ENCODE results near the gene ARIH2. TPM values are rescaled to one million over a fixed set of nuclear protein-coding genes. Genes with fewer than 3 reads are reported as not detected.
"Not testable (repeated sequence)": the region's sequence is repeated elsewhere in the genome, so short reads cannot be mapped to it uniquely, and the experiment has no call there.

ARIH2 gene
- total and polyA plus RNA-seq, 3 experiments from 2014 or later = 117 to 126 (median 123) TPM

DNA sequence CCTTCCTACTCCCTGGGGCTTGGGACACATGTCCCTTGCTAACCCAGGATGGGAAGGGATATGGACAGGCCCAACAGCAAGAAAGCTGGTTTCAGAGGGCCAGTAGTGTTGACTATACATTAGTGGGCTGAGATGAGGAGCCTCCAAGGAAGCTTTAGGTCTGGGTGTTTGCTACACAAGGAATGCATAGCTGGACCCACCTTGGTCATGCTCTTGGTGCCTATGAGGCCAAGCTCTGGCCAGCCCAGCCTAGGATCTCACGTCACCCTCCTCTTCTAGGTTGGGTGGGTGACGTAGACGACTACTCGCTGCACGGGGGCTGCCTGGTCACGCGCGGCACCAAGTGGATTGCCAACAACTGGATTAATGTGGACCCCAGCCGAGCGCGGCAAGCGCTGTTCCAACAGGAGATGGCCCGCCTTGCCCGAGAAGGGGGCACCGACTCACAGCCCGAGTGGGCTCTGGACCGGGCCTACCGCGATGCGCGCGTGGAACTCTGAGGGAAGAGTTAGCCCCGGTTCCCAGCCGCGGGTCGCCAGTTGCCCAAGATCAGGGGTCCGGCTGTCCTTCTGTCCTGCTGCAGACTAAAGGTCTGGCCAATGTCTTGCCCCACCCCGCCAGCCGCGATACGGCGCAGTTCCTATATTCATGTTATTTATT lies 87.9 kb downstream of the ARIH2 start:
- peak in 2 of 5 donors; percentile 12 to 16 for DNase-seq
- Mint-ChIP-seq H3K9me3 (no peaks in the 10 kb centered on the region), H3K4me1 (peaks cover 22 to 32% (median 31%) of the 10 kb centered on the region in 3 donors), H3K36me3 (peaks cover 0 to 22% (median 1%) of the 10 kb centered on the region in 3 donors), H3K27me3 (peaks cover 0 to 3% of the 10 kb centered on the region in 2 donors), H3K4me3 (peak overlapping the region; percentile 89 to 100 (median 98)), H3K27ac (peak overlapping the region; percentile 89 to 100 (median 99))
- H3K27me3 ChIP-seq (ENCODE audit: insufficient read depth, low read length, poor library complexity, severe bottlenecking) = no peaks in the 10 kb centered on the region
- no peaks in the 10 kb centered on the region for H3K36me3 ChIP-seq (ENCODE audit: insufficient read depth, low read length)
- peak overlapping the region; percentile 88 for H3K27ac ChIP-seq (ENCODE audit: low read depth, low read length)
- H3K4me3 ChIP-seq (ENCODE audit: low read length) = peak overlapping the region; percentile 98
- POLR2A ChIA-PET = interaction anchor here (0.5 to 4.7 kb wide), 14 partner anchors 9 to 337 kb away, joined by 3 to 79 read pairs (median 9); partner anchors contain the start of genes ARIH2, CCDC71, DALRD3 and IMPDH2
- H3K4me1 ChIP-seq (ENCODE audit: insufficient read depth, low read length) = peaks cover 14% of the 10 kb centered on the region
- CTCF ChIA-PET = interaction anchor here (0.8 to 10.1 kb wide), 14 partner anchors 8 to 151 kb away, joined by 3 to 121 read pairs (median 6); partner anchors contain the start of genes DALRD3, IMPDH2, NDUFAF3 and P4HTM
- H3K9me3 ChIP-seq (ENCODE audit: low read length) = no peaks in the 10 kb centered on the region

- H3K4me1 Mint-ChIP-seq = peaks cover 22 to 38% (median 37%) of the 10 kb centered on the region in 3 donors
- H3K27me3 ChIP-seq (ENCODE audit: insufficient read depth, low read length, poor library complexity, severe bottlenecking) = no peaks in the 10 kb centered on the region
- peak; percentile 96 to 98 (median 97) for DNase-seq
- peaks cover 0 to 3% of the 10 kb centered on the region in 2 donors for H3K27me3 Mint-ChIP-seq
- no peaks in the 10 kb centered on the region for H3K9me3 ChIP-seq (ENCODE audit: low read length)
- H3K36me3 Mint-ChIP-seq = peaks cover 0 to 28% (median under 1%) of the 10 kb centered on the region in 3 donors
- H3K4me3 ChIP-seq (ENCODE audit: low read length) = peak within 1 kb of the TSS; percentile 98
- no peaks in the 10 kb centered on the region for H3K9me3 Mint-ChIP-seq
- peaks cover 14% of the 10 kb centered on the region for H3K4me1 ChIP-seq (ENCODE audit: insufficient read depth, low read length)
- H3K36me3 ChIP-seq (ENCODE audit: insufficient read depth, low read length) = no peaks in the 10 kb centered on the region
- H3K4me3 Mint-ChIP-seq = peak within 1 kb of the TSS; percentile 89 to 100 (median 98)
- CTCF ChIA-PET = interaction anchor here (0.7 to 10.1 kb wide), 15 partner anchors 9 to 163 kb away, joined by 3 to 121 read pairs (median 5); partner anchors contain the start of genes DALRD3, IMPDH2, NDUFAF3 and P4HTM
- POLR2A ChIA-PET = interaction anchor here (0.7 to 4.7 kb wide), 13 partner anchors 10 to 333 kb away, joined by 4 to 79 read pairs (median 11); partner anchors contain the start of genes ARIH2, CCDC71, DALRD3 and IMPDH2
- H3K27ac ChIP-seq (ENCODE audit: low read depth, low read length) = peak within 1 kb of the TSS; percentile 88
- H3K27ac Mint-ChIP-seq = peak within 1 kb of the TSS; percentile 89 to 100 (median 99)
Observed at GRCh38 chr3:49007068-49007770, 88.6 kb downstream of the ARIH2 start, which contains the start of gene WDR6. Gene WDR6, plus strand, starts transcription at chr3:49007391. Its CDS starts 41 bp downstream, at chr3:49007432.

- no peaks in the 10 kb centered on the region for H3K36me3 ChIP-seq (ENCODE audit: insufficient read depth, low read length)
- peaks cover 14% of the 10 kb centered on the region for H3K4me1 ChIP-seq (ENCODE audit: insufficient read depth, low read length)
- ChIA-PET CTCF (interaction anchor here (0.7 to 10.1 kb wide), 11 partner anchors 9 to 162 kb away, joined by 3 to 121 read pairs (median 4); partner anchors contain the start of genes DALRD3, IMPDH2, NDUFAF3 and P4HTM), POLR2A (interaction anchor here (0.6 to 4.7 kb wide), 14 partner anchors 10 to 332 kb away, joined by 3 to 79 read pairs (median 10); partner anchors contain the start of genes CCDC71, DALRD3, IMPDH2 and NDUFAF3)
- H3K4me3 ChIP-seq (ENCODE audit: low read length) = peak overlapping the region; percentile 98
- H3K9me3 ChIP-seq (ENCODE audit: low read length) = no peaks in the 10 kb centered on the region
- peak overlapping the region; percentile 88 for H3K27ac ChIP-seq (ENCODE audit: low read depth, low read length)
- Mint-ChIP-seq H3K27me3 (peaks cover 0 to 3% of the 10 kb centered on the region in 2 donors), H3K27ac (peak overlapping the region; percentile 89 to 100 (median 99)), H3K4me3 (peak overlapping the region; percentile 89 to 100 (median 98)), H3K36me3 (peaks cover 0 to 35% (median 0%) of the 10 kb centered on the region in 3 donors), H3K4me1 (peaks cover 22 to 42% (median 41%) of the 10 kb centered on the region in 3 donors), H3K9me3 (no peaks in the 10 kb centered on the region)
- H3K27me3 ChIP-seq (ENCODE audit: insufficient read depth, low read length, poor library complexity, severe bottlenecking) = no peaks in the 10 kb centered on the region
- peak; percentile 80 to 90 (median 82) for DNase-seq
Observed at GRCh38 chr3:49007771-49008528, 89.3 kb downstream of the ARIH2 start.

DNA sequence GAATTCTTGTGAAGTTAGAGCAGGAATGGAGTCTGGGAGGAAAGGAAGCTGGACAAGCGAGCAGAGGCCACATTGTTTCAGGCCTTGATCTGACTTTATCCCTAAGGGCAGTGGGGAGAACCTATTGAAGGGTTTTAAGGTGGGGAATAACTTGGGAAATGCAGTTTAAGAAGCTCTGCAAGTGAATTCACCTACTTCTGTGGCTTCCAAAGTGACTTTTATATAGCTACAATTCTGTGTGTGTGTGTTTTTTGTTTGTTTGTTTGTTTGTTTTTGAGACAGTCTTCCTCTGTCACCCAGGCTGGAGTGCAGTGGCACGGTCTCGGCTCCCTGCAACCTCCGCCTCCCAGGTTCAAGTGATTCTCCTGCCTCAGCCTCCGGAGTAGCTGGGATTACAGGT lies 90.0 kb downstream of the ARIH2 start:
- peaks cover 0 to 42% (median 0%) of the 10 kb centered on the region in 3 donors for H3K36me3 Mint-ChIP-seq
- peaks cover 14% of the 10 kb centered on the region for H3K4me1 ChIP-seq (ENCODE audit: insufficient read depth, low read length)
- peaks cover 22 to 42% (median 41%) of the 10 kb centered on the region in 3 donors for H3K4me1 Mint-ChIP-seq
- DNase-seq; H3K9me3 ChIP-seq (ENCODE audit: low read length); H3K36me3 ChIP-seq (ENCODE audit: insufficient read depth, low read length); H3K27me3 ChIP-seq (ENCODE audit: insufficient read depth, low read length, poor library complexity, severe bottlenecking); H3K27me3 Mint-ChIP-seq; H3K9me3 Mint-ChIP-seq: not testable (repeated sequence)
- POLR2A ChIA-PET = interaction anchor here (0.6 to 3.5 kb wide), 8 partner anchors 9 to 112 kb away, joined by 3 to 48 read pairs (median 5); partner anchors contain the start of genes DALRD3, IMPDH2, NDUFAF3 and P4HTM
- H3K4me3 ChIP-seq (ENCODE audit: low read length) = peak overlapping the region; percentile 98
- peak overlapping the region; percentile 70 to 100 (median 97) for H3K27ac Mint-ChIP-seq
- peak overlapping the region; percentile 45 for H3K27ac ChIP-seq (ENCODE audit: low read depth, low read length)
- peak overlapping the region; percentile 89 to 100 (median 98) for H3K4me3 Mint-ChIP-seq
- CTCF ChIA-PET = interaction anchor here (1.1 to 10.1 kb wide), 4 partner anchors 8 to 20 kb away, joined by 3 to 121 read pairs (median 56); partner anchors contain the start of genes DALRD3, NDUFAF3 and P4HTM

GRCh38 chr3:49009396-49009795 lies 90.8 kb downstream of the ARIH2 start:
- CTCF ChIA-PET = interaction anchor here (1.1 to 10.1 kb wide), 4 partner anchors 9 to 331 kb away, joined by 3 to 121 read pairs (median 56); partner anchors contain the start of genes DALRD3, NDUFAF3, P4HTM and USP4
- Histone ChIP-seq H3K9me3 (ENCODE audit: low read length) (no peaks in the 10 kb centered on the region), H3K27me3 (ENCODE audit: insufficient read depth, low read length, poor library complexity, severe bottlenecking) (no peaks in the 10 kb centered on the region), H3K36me3 (ENCODE audit: insufficient read depth, low read length) (peaks cover 2% of the 10 kb centered on the region), H3K27ac (ENCODE audit: low read depth, low read length) (no peak overlapping the region), H3K4me3 (ENCODE audit: low read length) (no peak overlapping the region), H3K4me1 (ENCODE audit: insufficient read depth, low read length) (peaks cover 14% of the 10 kb centered on the region)
- Mint-ChIP-seq H3K27ac (peak overlapping the region in 2 of 8 donors; percentile 14 to 68), H3K27me3 (peaks cover 0 to 3% of the 10 kb centered on the region in 2 donors), H3K4me1 (peaks cover 24 to 46% (median 41%) of the 10 kb centered on the region in 3 donors), H3K4me3 (peak overlapping the region in 5 of 7 donors; percentile 51 to 89 (median 62)), H3K36me3 (peaks cover 0 to 49% (median 0%) of the 10 kb centered on the region in 3 donors), H3K9me3 (no peaks in the 10 kb centered on the region)
- POLR2A ChIA-PET = interaction anchor here (0.7 to 3.5 kb wide), 4 partner anchors 8 to 85 kb away, joined by 3 to 48 read pairs (median 4); partner anchors contain the start of genes DALRD3 and P4HTM
- no peak for DNase-seq

- H3K36me3 ChIP-seq (ENCODE audit: insufficient read depth, low read length) = peaks cover 12% of the 10 kb centered on the region
- H3K9me3 ChIP-seq (ENCODE audit: low read length) = no peaks in the 10 kb centered on the region
- peak overlapping the region in 1 of 7 donors; percentile 58 for H3K4me3 Mint-ChIP-seq
- H3K36me3 Mint-ChIP-seq = peaks cover 0 to 66% (median 5%) of the 10 kb centered on the region in 3 donors
- DNase-seq = no peak
- H3K27me3 ChIP-seq (ENCODE audit: insufficient read depth, low read length, poor library complexity, severe bottlenecking) = no peaks in the 10 kb centered on the region
- CTCF ChIA-PET = interaction anchor here (5.6 to 10.1 kb wide), 2 partner anchors 11 to 24 kb away, joined by 65 to 121 read pairs; partner anchors contain the start of genes NDUFAF3 and P4HTM
- peak overlapping the region in 4 of 8 donors; percentile 29 to 90 (median 52) for H3K27ac Mint-ChIP-seq
- H3K4me1 Mint-ChIP-seq = peaks cover 16 to 36% (median 32%) of the 10 kb centered on the region in 3 donors
- POLR2A ChIA-PET = interaction anchor here (1.0 to 1.1 kb wide), 2 partner anchors 17 to 23 kb away, joined by 4 read pairs; partner anchors contain the start of gene IMPDH2
- H3K4me3 ChIP-seq (ENCODE audit: low read length) = no peak overlapping the region
- peaks cover 13% of the 10 kb centered on the region for H3K4me1 ChIP-seq (ENCODE audit: insufficient read depth, low read length)
- H3K27me3 Mint-ChIP-seq = no peaks in the 10 kb centered on the region
- H3K9me3 Mint-ChIP-seq = no peaks in the 10 kb centered on the region
- H3K27ac ChIP-seq (ENCODE audit: low read depth, low read length) = no peak overlapping the region
Observed at GRCh38 chr3:49012441-49013017, 93.9 kb downstream of the ARIH2 start.
